WI38 (cell line): ENCODE data around the gene LMO7.
"Not testable (repeated sequence)": the region's sequence is repeated elsewhere in the genome, so short reads cannot be mapped to it uniquely, and the experiment has no call there.

Source experiments
- H3K4me3 ChIP-seq: 2 replicates; pipeline ENCODE4 v1.5.1; 2011; ENCODE audit warnings: low read depth, mild to moderate bottlenecking, control low read depth, low read length
- TF ChIP-seq, protein P1 (sequence below): IDR thresholded peaks from 2 replicates; pipeline ENCODE4 v1.5.1; 2012; ENCODE audit warnings: low read depth, mild to moderate bottlenecking, control low read depth, low read length

Gene LMO7

DNA sequence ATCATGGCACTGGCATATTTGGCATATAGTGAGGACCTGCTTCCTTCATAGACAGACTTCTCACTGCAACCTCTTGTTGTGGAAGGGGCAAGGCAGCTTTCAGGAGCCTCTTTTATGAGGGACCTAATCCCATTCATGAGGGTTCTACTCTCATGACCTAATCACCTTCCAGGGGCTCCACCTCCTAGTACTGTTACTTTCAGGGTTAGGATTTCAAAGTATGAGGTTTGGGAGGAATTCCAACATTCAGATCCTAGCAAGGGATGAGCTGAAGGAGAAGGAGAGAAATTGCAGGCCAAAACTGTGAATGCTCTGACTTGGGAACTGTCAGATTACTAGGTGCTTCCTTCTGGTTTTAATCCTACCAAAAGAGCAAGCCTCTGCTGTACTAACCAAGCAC, 87.8 kb downstream of the LMO7 start:
- H3K4me3 ChIP-seq: no peak overlapping the region
- TF ChIP-seq, protein P1, sequence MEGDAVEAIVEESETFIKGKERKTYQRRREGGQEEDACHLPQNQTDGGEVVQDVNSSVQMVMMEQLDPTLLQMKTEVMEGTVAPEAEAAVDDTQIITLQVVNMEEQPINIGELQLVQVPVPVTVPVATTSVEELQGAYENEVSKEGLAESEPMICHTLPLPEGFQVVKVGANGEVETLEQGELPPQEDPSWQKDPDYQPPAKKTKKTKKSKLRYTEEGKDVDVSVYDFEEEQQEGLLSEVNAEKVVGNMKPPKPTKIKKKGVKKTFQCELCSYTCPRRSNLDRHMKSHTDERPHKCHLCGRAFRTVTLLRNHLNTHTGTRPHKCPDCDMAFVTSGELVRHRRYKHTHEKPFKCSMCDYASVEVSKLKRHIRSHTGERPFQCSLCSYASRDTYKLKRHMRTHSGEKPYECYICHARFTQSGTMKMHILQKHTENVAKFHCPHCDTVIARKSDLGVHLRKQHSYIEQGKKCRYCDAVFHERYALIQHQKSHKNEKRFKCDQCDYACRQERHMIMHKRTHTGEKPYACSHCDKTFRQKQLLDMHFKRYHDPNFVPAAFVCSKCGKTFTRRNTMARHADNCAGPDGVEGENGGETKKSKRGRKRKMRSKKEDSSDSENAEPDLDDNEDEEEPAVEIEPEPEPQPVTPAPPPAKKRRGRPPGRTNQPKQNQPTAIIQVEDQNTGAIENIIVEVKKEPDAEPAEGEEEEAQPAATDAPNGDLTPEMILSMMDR: no peak

DNA sequence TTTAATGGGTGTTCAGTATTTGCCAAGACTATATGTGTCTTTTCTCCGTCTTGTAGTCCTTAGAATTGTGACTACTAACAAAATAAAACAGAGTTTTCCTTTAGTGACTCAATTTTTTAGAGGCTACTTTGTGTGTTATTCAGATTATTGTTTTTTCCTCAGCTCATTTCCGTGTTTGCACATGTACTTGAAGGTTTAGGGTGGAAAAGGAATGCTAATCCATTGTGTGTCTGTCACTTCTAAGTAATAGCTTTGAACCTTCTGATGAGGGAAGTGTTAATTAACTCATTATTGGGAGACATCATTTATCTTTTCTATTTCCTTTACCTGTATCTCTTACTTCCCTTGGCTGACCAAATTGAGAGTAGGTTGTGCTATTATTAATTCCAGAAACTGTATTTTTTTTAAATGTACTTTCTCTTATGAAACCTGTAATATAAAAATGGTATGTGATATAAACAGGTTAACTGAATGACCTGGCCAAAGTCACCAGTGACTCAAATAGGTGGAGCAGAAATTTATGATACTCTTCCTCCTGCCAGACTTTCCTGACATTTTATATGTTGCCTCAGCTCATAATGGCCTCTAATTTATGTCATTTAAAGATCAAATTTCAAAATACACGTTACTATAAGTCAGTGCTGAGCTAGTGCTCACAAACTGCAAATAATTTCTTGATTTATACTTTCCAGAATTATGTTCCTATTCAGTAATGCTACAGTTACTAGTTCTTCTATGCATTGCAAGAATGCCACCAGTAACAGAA, 88.8 kb downstream of the LMO7 start:
- TF ChIP-seq, protein P1: no peak
- H3K4me3 ChIP-seq: no peak overlapping the region

DNA sequence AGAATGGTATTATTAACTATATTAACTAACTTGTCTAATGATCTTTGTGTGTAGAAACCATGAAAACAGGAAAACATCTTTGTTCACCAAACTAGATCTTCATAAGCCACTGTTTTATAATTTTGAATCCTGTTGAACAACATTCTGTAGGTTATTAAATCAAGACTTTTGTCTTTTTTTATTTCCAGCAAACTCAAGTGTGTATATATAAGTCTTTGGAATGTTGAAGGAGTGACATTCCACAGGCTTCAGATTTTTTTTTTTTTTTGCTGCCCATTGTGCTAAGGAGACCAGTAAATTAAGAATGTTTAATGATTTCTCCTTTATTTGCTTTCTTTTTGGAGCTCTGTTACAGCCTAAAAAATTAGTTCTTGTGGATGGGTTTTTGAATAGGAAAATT, 89.6 kb downstream of the LMO7 start:
- TF ChIP-seq, protein P1: no peak
- no peak overlapping the region for H3K4me3 ChIP-seq

DNA sequence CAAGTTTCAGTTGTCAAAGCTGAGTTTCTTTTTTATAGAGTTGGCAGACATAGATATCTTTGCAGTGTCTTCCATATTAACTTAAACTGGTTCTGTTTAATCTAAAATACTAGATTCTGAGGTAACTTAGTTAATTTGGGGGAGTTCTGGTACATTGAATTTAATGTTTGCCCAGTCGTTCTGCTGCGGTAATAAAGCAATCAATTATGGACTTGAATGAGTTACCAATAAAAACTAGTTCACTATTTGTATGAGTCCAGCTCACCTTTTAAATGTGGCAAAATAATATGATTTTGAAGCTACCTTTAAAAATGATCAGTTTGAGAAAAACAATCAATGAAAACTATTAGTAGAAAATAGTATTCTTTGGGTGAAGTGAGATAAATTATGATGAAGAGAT, 90.2 kb downstream of the LMO7 start:
- TF ChIP-seq, protein P1: no peak

DNA sequence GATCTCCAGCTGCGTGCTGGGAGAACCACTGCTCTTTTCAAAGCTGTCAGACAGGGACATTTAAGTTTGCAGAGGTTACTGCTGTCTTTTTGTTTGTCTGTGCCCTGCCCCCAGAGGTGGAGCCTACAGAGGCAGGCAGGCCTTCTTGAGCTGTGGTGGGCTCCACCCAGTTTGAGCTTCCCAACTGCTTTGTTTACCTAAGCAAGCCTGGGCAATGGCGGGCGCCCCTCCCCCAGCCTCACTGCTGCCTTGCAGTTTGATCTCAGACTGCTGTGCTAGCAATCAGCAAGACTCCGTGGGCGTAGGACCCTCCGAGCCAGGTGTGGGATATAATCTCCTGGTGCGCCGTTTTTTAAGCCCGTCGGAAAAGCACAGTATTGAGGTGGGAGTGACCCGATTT, 97.0 kb downstream of the LMO7 start:
- not testable (repeated sequence) for H3K4me3 ChIP-seq

More for the DNA sequence above, 90.2 kb downstream of the LMO7 start:
- H3K4me3 ChIP-seq: no peak overlapping the region

DNA sequence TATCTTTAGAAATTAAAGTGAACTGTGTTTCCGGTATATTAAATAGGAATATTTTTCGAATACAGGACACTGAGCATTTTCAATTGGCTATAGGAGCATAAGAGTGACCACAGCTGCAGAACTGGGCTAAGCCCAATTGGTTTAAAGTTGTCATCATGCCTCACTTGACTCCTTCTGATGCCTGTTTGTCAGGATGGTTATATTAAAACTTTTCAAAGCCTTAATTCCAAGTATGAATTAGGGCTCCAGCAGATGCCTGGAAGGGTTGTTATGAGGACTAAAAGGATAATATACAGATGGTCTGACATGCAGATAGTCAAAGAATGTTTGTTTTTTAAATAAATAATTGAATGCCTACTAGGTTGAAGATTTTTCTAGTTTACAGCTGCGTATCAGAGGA, 100.0 kb downstream of the LMO7 start:
- TF ChIP-seq, protein P1: no peak
- no peak overlapping the region for H3K4me3 ChIP-seq

DNA sequence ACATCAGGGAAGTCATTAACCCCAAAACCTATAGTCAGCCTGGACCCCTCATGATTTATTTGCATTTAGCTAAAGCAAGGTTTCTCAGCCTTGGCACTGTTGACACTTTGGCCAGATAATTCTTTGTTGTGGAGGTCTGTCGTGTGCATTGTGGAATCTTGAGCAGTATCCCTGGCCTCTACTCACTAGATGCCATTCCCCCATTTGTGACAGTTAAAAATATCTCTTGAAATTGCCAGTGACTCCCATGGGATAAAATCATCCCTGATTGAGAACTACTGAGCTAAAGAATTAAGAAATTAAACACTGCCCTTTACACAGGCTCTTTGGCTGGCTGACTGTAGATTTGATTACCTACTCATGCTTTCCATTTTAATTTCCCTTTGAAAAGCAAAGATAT, 102.7 kb downstream of the LMO7 start:
- no peak overlapping the region for H3K4me3 ChIP-seq
- TF ChIP-seq, protein P1: no peak
